K562 treated with DMSO at 1 percent for 4 hours (cell line): ENCODE measurements around the gene NPAS3. TPM values are rescaled to one million over a fixed set of nuclear protein-coding genes. Genes with fewer than 3 reads are reported as not detected.

Experiments used
- total RNA-seq: library from RNA; unstranded; fragments of 300-600 nt; gene quantifications from 2 replicates; pipeline ENCODE4 v1.2.3, GENCODE V29; 2022; ENCODE audit not compliant: insufficient read depth

NPAS3 gene
- total RNA-seq: not detected in 2 replicates

DNA sequence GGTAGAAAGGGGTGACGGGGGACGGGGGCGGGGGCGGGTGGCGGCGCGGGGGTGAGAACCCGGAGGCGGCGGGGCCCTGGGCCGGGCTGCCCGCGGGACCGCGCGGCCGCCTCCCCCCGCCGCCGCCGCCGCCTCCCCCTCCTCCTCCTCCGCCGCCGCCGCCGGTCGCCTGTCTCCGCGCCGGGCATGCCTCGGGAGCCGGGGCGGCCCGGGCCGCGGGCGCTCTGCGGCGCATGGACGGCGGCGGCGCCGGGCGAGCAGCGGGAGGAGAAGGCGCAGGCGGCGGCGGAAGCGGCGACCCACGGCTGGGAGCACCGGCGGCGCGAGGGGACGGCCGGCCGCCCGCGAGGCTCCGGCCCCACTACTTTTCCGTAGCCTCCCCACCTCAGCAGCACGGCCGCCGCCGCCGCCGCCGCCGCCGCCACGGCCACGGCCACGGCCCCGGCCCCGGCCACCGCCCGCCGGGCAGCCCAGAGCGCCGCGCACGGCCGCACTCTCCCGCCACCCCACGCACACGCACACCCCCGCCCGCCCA lies at the start of gene NPAS3:
Gene NPAS3 (plus strand): TSS at position 161 of the 535 bp plus-strand sequence.

